HepG2 (cell line): Measurements from ENCODE around the gene MAS1L. TPM values are rescaled to one million over a fixed set of nuclear protein-coding genes. Genes with fewer than 3 reads are reported as not detected.

Source experiments
- ATAC-seq: fragments of 200-7000 bp; cut with Tn5 transposase; 3 replicates; pipeline ENCODE4 v1.9.1; 2020; ENCODE audit warnings: mild to moderate bottlenecking, moderate library complexity
- BruUV-seq: library from RNA; stranded (reverse); fragments of 400-500 nt; replicated peaks from 2 replicates; lab custom pipeline; 2021; lab: Mats Ljungman, UMichigan
- CTCF ChIA-PET: fragments of 300-600 bp; formaldehyde crosslinking; extraction: SDS; loops from one replicate; lab custom pipeline; 2021; ENCODE audit warnings: low total read pairs, inconsistent platforms, low intra/inter-chr PET ratio; lab: Yijun Ruan, JAX
- POLR2A ChIA-PET: fragments of 350-600 bp; sonication (Branson Sonifier 250); formaldehyde crosslinking; loops from one replicate; lab custom pipeline; 2020; ENCODE audit warnings: antibody characterized with exemption, inconsistent platforms; lab: Yijun Ruan, JAX
- DNase-seq: peaks from one replicate; pipeline ENCODE4 v3.0.0-alpha.2; 2015; ENCODE audit warnings: low spot score
- FAIRE-seq: peaks from 3 replicates; lab custom pipeline; 2011; peaks lifted over from hg19 to GRCh38; lab: Jason Lieb, UNC
- H2AFZ ChIP-seq: one replicate; pipeline ENCODE4 v1.6.1; 2011; ENCODE audit warnings: low read length, inconsistent platforms
- H3K27ac ChIP-seq: fragments of 300-600 bp; 3 replicates; pipeline ENCODE4 v1.8.0; 2011; ENCODE audit warnings: mixed run types, mild to moderate bottlenecking, mixed read lengths, low read length, inconsistent platforms; ENCODE audit not compliant: insufficient read depth; ENCODE audit errors: extremely low read length
- H3K27me3 ChIP-seq, 2 experiments: fragments of 200-600 bp in 1 of 2; 2 replicates in 1 of 2; 3 replicates in 1 of 2; pipeline versions ENCODE4 v1.6.0 to v1.8.0; 2011; ENCODE audit warnings: low read length in 2 of 2, mild to moderate bottlenecking in 2 of 2, moderate library complexity in 2 of 2, inconsistent platforms in 1 of 2; ENCODE audit not compliant: insufficient read depth in 2 of 2, control insufficient read depth in 1 of 2
- H3K36me3 ChIP-seq, 2 experiments: fragments of 200-600 bp in 1 of 2; replicated peaks in 1 of 2; 2 replicates in 1 of 2; 3 replicates in 1 of 2; pipeline versions ENCODE4 v1.5.1 to v1.8.0; 2011; ENCODE audit warnings: low read length in 2 of 2, inconsistent platforms in 1 of 2; ENCODE audit not compliant: insufficient read depth in 2 of 2, control insufficient read depth in 1 of 2
- H3K4me1 ChIP-seq: 2 replicates; pipeline ENCODE4 v1.5.1; 2012; ENCODE audit warnings: low read length, inconsistent platforms; ENCODE audit not compliant: insufficient read depth
- H3K4me2 ChIP-seq: 2 replicates; pipeline ENCODE4 v1.6.0; 2011; ENCODE audit warnings: low read depth, low read length, inconsistent platforms
- H3K4me3 ChIP-seq, 3 experiments: fragments of 200-600 bp in 1 of 3; sonication (generic), shearing (Covaris generic) in 1 of 3; replicated peaks in 1 of 3; 2 replicates each; pipeline ENCODE4 v1.5.1; 2011 to 2016; ENCODE audit warnings: low read length in 3 of 3, inconsistent platforms in 2 of 3, low read depth in 2 of 3, mild to moderate bottlenecking in 2 of 3, control low read depth in 1 of 3, mixed read lengths in 1 of 3; ENCODE audit not compliant: insufficient read depth in 1 of 3
- H3K79me2 ChIP-seq: one replicate; pipeline ENCODE4 v1.6.1; 2011; ENCODE audit warnings: low read length, inconsistent platforms; ENCODE audit not compliant: insufficient read depth
- H3K9ac ChIP-seq: 2 replicates; pipeline ENCODE4 v1.6.0; 2011; ENCODE audit warnings: mild to moderate bottlenecking, low read depth, low read length, inconsistent platforms; ENCODE audit not compliant: insufficient read depth
- H3K9me3 ChIP-seq: 2 replicates; pipeline ENCODE4 v1.5.1; 2012; ENCODE audit warnings: mild to moderate bottlenecking, low read length
- H4K20me1 ChIP-seq: 2 replicates; pipeline ENCODE4 v1.6.0; 2011; ENCODE audit warnings: inconsistent platforms, mild to moderate bottlenecking, low read length, moderate library complexity; ENCODE audit not compliant: insufficient read depth
- BCLAF1 ChIP-seq: fragments of 450-650 bp; IDR thresholded peaks from 2 replicates; pipeline ENCODE4 v1.6.1; 2017; ENCODE audit warnings: mild to moderate bottlenecking
- CREM ChIP-seq, 2 experiments: sonication (generic) in 1 of 2; formaldehyde crosslinking in 1 of 2; IDR thresholded peaks; 2 replicates each; pipeline versions ENCODE4 v1.4.0 to v1.6.1; 2016 to 2020; ENCODE audit warnings: antibody characterized with exemption in 1 of 2, mild to moderate bottlenecking in 1 of 2, missing genetic modification reagents in 1 of 2
- HOXA5 ChIP-seq: sonication (generic); formaldehyde crosslinking; IDR thresholded peaks from 2 replicates; pipeline ENCODE4 v1.4.0; 2020; ENCODE audit warnings: missing genetic modification reagents
- MAF1 ChIP-seq: sonication (generic); formaldehyde crosslinking; IDR thresholded peaks from 2 replicates; pipeline ENCODE4 v1.5.0; 2020; ENCODE audit warnings: missing genetic modification reagents, borderline replicate concordance
- MBD4 ChIP-seq: IDR thresholded peaks from 2 replicates; pipeline ENCODE4 v1.6.1; 2012; ENCODE audit warnings: low read length, inconsistent platforms, borderline replicate concordance
- NFIB ChIP-seq: sonication (generic); formaldehyde crosslinking; IDR thresholded peaks from 2 replicates; pipeline ENCODE4 v1.9.0; 2021; ENCODE audit warnings: missing genetic modification reagents, mild to moderate bottlenecking, borderline replicate concordance
- PCBP1 ChIP-seq: fragments of 200-400 bp; formaldehyde crosslinking; IDR thresholded peaks from 2 replicates; pipeline ENCODE4 v1.6.1; 2017; ENCODE audit warnings: mild to moderate bottlenecking, low read depth, low read length, borderline replicate concordance
- PHB2 ChIP-seq: fragments of 450-650 bp; IDR thresholded peaks from 2 replicates; pipeline ENCODE4 v1.6.1; 2018; ENCODE audit not compliant: partially characterized antibody
- SNAPC4 ChIP-seq: sonication (generic); formaldehyde crosslinking; IDR thresholded peaks from 2 replicates; pipeline ENCODE4 v1.4.0; 2020; ENCODE audit warnings: mild to moderate bottlenecking, missing genetic modification reagents
- YEATS2 ChIP-seq: sonication (generic); formaldehyde crosslinking; IDR thresholded peaks from 2 replicates; pipeline ENCODE4 v1.4.0; 2020; ENCODE audit warnings: missing genetic modification reagents, borderline replicate concordance
- YEATS4 ChIP-seq: sonication (generic); formaldehyde crosslinking; IDR thresholded peaks from 2 replicates; pipeline ENCODE4 v1.4.0; 2020; ENCODE audit warnings: missing genetic modification reagents, borderline replicate concordance
- ZNF329 ChIP-seq: sonication (generic); formaldehyde crosslinking; IDR thresholded peaks from 2 replicates; pipeline ENCODE4 v1.9.0; 2021; ENCODE audit warnings: low read depth, mild to moderate bottlenecking, missing genetic modification reagents
- WGBS: methylation state at CpG from one replicate; pipeline ENCODE4 v1.1.6; 2017; ENCODE audit warnings: low lambda C conversion rate; 5-methylcytosine and 5-hydroxymethylcytosine counted together
- in situ Hi-C: cut with HindIII; loops from 2 replicates; pipeline ENCODE4 v1.10.0; 2017; ENCODE audit warnings: low pct_unique_long_range_greater_than_20kb; ENCODE audit not compliant: extremely low pct_ligation_motif_present
- intact Hi-C: fragments of 100-400 bp; cut with micrococcal nuclease; formaldehyde crosslinking; loops from one replicate; pipeline ENCODE4 v1.10.0; 2022; ENCODE audit not compliant: unreplicated experiment
- polyA plus RNA-seq, 8 experiments: library from polyadenylated mRNA; depleted of rRNA in 3 of 8; stranded (reverse) in 7 of 8; unstranded in 1 of 8; fragments of >200 nt; fragmentation: Illumina TruSeq in 4 of 8; extraction: Trizol in 4 of 8; gene quantifications; 2 replicates each; pipeline versions ENCODE4 v1.2.1 to v1.2.3, GENCODE V29; 2011 to 2016; ENCODE audit warnings: low read depth in 4 of 8, missing spikeins in 1 of 8, mixed read lengths in 1 of 8; ENCODE audit not compliant: insufficient read depth in 1 of 8
- total RNA-seq, 5 experiments: library from RNA; depleted of rRNA; stranded (reverse); fragments of >200 nt; fragmentation: Illumina TruSeq; extraction: Trizol; gene quantifications; 2 replicates each; pipeline ENCODE4 v1.2.3, GENCODE V29; 2016; ENCODE audit warnings: low read depth in 1 of 5
- TF ChIP-seq, protein P1 (sequence below): sonication (generic); formaldehyde crosslinking; IDR thresholded peaks from 2 replicates; pipeline ENCODE4 v1.5.0; 2020; ENCODE audit warnings: mild to moderate bottlenecking, missing genetic modification reagents, borderline replicate concordance

MAS1L gene
- total and polyA plus RNA-seq, 2 of the 13 experiments (the other 11 are each of a cell fraction or from before 2014, with no cell fraction given): not detected

- TF ChIP-seq, protein P1, sequence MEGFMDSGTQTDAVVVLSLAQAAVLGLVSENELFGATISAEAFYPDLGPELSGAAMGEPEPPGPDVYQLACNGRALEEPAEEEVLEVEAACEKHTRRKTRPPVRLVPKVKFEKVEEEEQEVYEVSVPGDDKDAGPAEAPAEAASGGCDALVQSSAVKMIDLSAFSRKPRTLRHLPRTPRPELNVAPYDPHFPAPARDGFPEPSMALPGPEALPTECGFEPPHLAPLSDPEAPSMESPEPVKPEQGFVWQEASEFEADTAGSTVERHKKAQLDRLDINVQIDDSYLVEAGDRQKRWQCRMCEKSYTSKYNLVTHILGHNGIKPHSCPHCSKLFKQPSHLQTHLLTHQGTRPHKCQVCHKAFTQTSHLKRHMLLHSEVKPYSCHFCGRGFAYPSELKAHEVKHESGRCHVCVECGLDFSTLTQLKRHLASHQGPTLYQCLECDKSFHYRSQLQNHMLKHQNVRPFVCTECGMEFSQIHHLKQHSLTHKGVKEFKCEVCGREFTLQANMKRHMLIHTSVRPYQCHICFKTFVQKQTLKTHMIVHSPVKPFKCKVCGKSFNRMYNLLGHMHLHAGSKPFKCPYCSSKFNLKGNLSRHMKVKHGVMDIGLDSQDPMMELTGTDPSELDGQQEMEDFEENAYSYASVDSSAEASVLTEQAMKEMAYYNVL (CRISPR knock-in tag): no peak
These were observed 9.2 kb upstream of the MAS1L start (continued) for GRCh38 chr6:29496961-29497360.

DNA sequence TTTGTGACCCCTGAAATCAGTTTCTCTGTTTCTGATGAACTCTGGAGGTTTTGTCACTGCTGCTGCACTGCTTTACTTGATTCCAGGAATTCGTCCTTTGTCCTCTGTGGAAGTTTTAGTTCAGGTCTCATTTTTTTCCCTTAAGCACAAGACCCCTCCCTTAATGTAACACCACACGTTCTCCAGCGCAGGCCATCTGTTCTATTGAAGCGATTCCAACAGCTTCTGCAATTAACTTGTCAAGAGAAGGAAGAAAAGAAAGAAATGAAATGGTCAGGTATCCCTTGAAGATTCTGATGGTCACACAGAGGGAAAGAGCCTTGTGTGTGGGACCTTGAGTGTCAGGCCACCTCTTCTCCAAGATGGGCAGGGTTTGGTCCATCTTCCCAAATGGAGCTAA, 7.8 kb upstream of the MAS1L start:
- TF ChIP-seq MAF1 (no peak), PCBP1 (no peak), HOXA5 (CRISPR knock-in tag) (no peak), NFIB (CRISPR knock-in tag) (no peak), ZNF329 (CRISPR knock-in tag) (no peak), MBD4 (no peak), YEATS4 (CRISPR knock-in tag) (no peak), SNAPC4 (no peak), PHB2 (no peak), YEATS2 (CRISPR knock-in tag) (no peak), CREM (IDR thresholded peaks at IDR 0.05) (no peak), CREM (CRISPR knock-in tag; IDR thresholded peaks at IDR 0.05) (no peak), BCLAF1 (no peak)
- intact Hi-C loops (no loop called here), in situ Hi-C loops (no loop called here)
- Histone ChIP-seq H4K20me1 (no peaks in the 10 kb centered on the region), H3K27ac (no peak overlapping the region), H3K36me3 (no peaks in the 10 kb centered on the region), H3K79me2 (no peaks in the 10 kb centered on the region), H3K27me3 (no peaks in the 10 kb centered on the region), H3K9ac (no peak overlapping the region), H3K4me1 (no peaks in the 10 kb centered on the region), H3K4me3 (no peak overlapping the region), H2AFZ (no peak overlapping the region), H3K9me3 (no peaks in the 10 kb centered on the region), H3K4me2 (no peak overlapping the region)
- ChIA-PET CTCF (no interaction called here), POLR2A (no interaction called here)
- DNase-seq (no peak), ATAC-seq (no peak), FAIRE-seq (no peak)
- WGBS: 21% methylated on average over 4 of the region's 4 CpGs
- no TSS peak for BruUV-seq
